K562 (cell line): ENCODE measurements around the gene GFOD1. TPM values are rescaled to one million over a fixed set of nuclear protein-coding genes. Genes with fewer than 3 reads are reported as not detected.

Source experiments
- CBFA2T3 ChIP-seq: fragments of 450-650 bp; IDR thresholded peaks from 2 replicates; pipeline ENCODE4 v1.6.1; 2017
- FOS ChIP-seq: IDR thresholded peaks from 3 replicates; pipeline ENCODE4 v1.6.1; 2011; ENCODE audit not compliant: insufficient read length; ENCODE audit errors: extremely low read depth
- FOXP1 ChIP-seq: sonication (generic); formaldehyde crosslinking; IDR thresholded peaks from 2 replicates; pipeline ENCODE4 v1.8.0; 2022; ENCODE audit warnings: mild to moderate bottlenecking, missing genetic modification reagents
- GABPA ChIP-seq: fragments of 200-800 bp; sonication (Bioruptor generic); conservative IDR thresholded peaks from 2 replicates; pipeline ENCODE4 v1.6.1; 2016; ENCODE audit warnings: low read depth, missing genetic modification characterization, missing compliant biosample characterization
- LEF1 ChIP-seq: fragments of 450-650 bp; IDR thresholded peaks from 2 replicates; pipeline ENCODE4 v1.6.1; 2016; ENCODE audit warnings: mild to moderate bottlenecking
- MAFF ChIP-seq: IDR thresholded peaks from 2 replicates; pipeline ENCODE4 v1.6.1; 2012; ENCODE audit warnings: low read length, improper control_type of control experiment
- MEF2A ChIP-seq: IDR thresholded peaks from 2 replicates; pipeline ENCODE4 v1.6.1; 2011; ENCODE audit warnings: low read depth, mild to moderate bottlenecking, low read length, moderate library complexity; ENCODE audit not compliant: control insufficient read depth
- NR2F6 ChIP-seq: fragments of 450-650 bp; formaldehyde crosslinking; IDR thresholded peaks from 2 replicates; pipeline ENCODE4 v1.4.0; 2020; ENCODE audit warnings: mild to moderate bottlenecking
- NR4A1 ChIP-seq, 2 experiments: fragments of 250-450 bp in 1 of 2; fragments of 450-650 bp in 1 of 2; sonication (Bioruptor Pico) in 1 of 2; IDR thresholded peaks; 2 replicates each; pipeline versions ENCODE4 v1.4.0 to v1.6.1; 2016 to 2020; ENCODE audit warnings: mild to moderate bottlenecking in 2 of 2, missing compliant biosample characterization in 1 of 2, missing genetic modification characterization in 1 of 2, moderate library complexity in 1 of 2
- POLR2H ChIP-seq: IDR thresholded peaks from 2 replicates; pipeline ENCODE4 v1.6.1; 2016; ENCODE audit warnings: missing genetic modification characterization, low read depth, mild to moderate bottlenecking, control low read depth, missing compliant biosample characterization, moderate library complexity
- RBFOX2 ChIP-seq: fragments of 200-400 bp; formaldehyde crosslinking; IDR thresholded peaks from 2 replicates; pipeline ENCODE4 v1.6.1; 2017; ENCODE audit warnings: low read depth, mild to moderate bottlenecking, low read length, moderate library complexity
- SREBF1 ChIP-seq: fragments of 150-350 bp; IDR thresholded peaks from 2 replicates; pipeline ENCODE4 v1.6.1; 2014; ENCODE audit warnings: antibody characterized with exemption, low read depth, low read length, borderline replicate concordance
- ZC3H4 ChIP-seq: sonication (generic); formaldehyde crosslinking; IDR thresholded peaks from 2 replicates; pipeline ENCODE4 v1.9.0; 2021; ENCODE audit warnings: missing genetic modification reagents, borderline replicate concordance
- ZC3H8 ChIP-seq: fragments of 450-650 bp; IDR thresholded peaks from 2 replicates; pipeline ENCODE4 v1.6.1; 2017
- ZNF146 ChIP-seq: IDR thresholded peaks from one replicate; pipeline ENCODE4 v1.6.1; 2018; ENCODE audit warnings: missing compliant biosample characterization; ENCODE audit not compliant: unreplicated experiment
- ZNF197 ChIP-seq: fragments of 200-800 bp; sonication (Bioruptor generic); IDR thresholded peaks from 2 replicates; pipeline ENCODE4 v1.6.1; 2016; ENCODE audit warnings: low read depth, missing genetic modification characterization, missing compliant biosample characterization
- ZNF699 ChIP-seq: fragments of 250-450 bp; sonication (Bioruptor Pico); IDR thresholded peaks from 2 replicates; pipeline ENCODE4 v1.8.0; 2021; ENCODE audit warnings: mild to moderate bottlenecking, moderate library complexity; ENCODE audit not compliant: insufficient replicate concordance
- polyA plus RNA-seq, 8 experiments: library from polyadenylated mRNA; depleted of rRNA in 4 of 8; stranded (reverse) in 5 of 8; unstranded in 3 of 8; fragments of >200 nt; fragmentation: Nextera tagmentation in 2 of 8; fragmentation: Illumina TruSeq in 1 of 8; extraction: Ambion mirVana in 2 of 8; extraction: Trizol in 1 of 8; gene quantifications; 2 replicates each; pipeline versions ENCODE4 v1.2.1 to v1.2.3, GENCODE V29; 2011 to 2014; ENCODE audit warnings: inconsistent platforms in 1 of 8, missing spikeins in 1 of 8
- total RNA-seq, 7 experiments: library from RNA; depleted of rRNA in 6 of 7; stranded (reverse); fragments of >200 nt in 6 of 7; fragmentation: Illumina TruSeq in 2 of 7; extraction: Trizol in 2 of 7; gene quantifications; 2 replicates each; pipeline versions ENCODE4 v1.2.1 to v1.2.3, GENCODE V29; 2011 to 2021; ENCODE audit warnings: low replicate concordance in 1 of 7
- TF ChIP-seq, protein P1 (sequence below): sonication (generic); formaldehyde crosslinking; IDR thresholded peaks from 2 replicates; pipeline ENCODE4 v1.8.1; 2023; ENCODE audit warnings: mild to moderate bottlenecking, missing genetic modification reagents
- TF ChIP-seq, protein P2 (sequence below): sonication (generic); formaldehyde crosslinking; IDR thresholded peaks from 2 replicates; pipeline ENCODE4 v1.8.0; 2022; ENCODE audit warnings: mild to moderate bottlenecking, missing genetic modification reagents
- TF ChIP-seq, protein P3 (sequence below): sonication (generic); formaldehyde crosslinking; IDR thresholded peaks from 2 replicates; pipeline ENCODE4 v1.8.0; 2022; ENCODE audit warnings: mild to moderate bottlenecking, missing genetic modification reagents

GFOD1 gene
- total and polyA plus RNA-seq, 9 of the 15 experiments (the other 6 are each of a cell fraction or from before 2014, with no cell fraction given): 3.8 to 12.0 (median 8.2) TPM

DNA sequence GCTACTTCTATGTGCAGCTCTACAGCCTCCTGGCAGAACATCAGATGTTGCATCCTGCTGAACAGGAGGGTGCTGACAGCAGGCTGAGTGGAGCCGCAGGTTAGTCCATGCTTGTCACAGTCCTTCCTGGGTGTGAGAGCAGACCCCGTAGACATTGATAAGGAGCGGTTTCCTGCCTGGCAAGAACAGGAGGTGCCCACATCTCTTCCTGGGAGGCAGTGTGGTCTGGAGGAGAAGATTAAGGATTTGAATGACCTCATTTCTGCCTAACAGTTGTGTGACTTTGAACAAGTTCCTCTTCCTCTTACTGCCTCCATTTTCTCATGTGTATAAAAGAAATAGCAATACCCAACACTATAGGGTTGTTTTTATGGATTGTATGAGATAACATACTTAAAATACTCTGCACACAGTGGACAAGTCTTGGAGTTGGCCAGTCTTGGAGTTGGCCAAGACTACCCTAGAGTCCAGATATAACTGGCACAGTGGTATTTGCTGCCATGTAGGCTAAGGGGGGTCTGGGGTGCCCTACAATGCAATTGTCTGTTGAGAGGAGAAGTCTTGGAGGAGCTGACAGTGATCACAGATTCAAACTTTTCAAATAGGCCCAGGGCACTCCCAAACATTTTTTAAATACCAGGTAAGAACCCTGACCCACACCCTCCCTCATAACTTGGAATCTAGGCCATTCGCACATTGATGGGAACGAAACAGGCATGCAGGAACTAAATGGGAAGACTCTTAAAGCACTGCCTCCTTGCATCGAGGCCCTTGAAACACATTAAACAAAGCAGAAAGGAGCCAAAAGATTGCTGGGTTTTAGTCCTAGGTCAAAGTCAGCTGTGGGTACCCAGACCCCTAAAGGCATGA, 126.5 kb downstream of the GFOD1 start (continued):
- TF ChIP-seq MAFF: no peak
- TF ChIP-seq CBFA2T3: peak; percentile 91
- TF ChIP-seq, protein P1, sequence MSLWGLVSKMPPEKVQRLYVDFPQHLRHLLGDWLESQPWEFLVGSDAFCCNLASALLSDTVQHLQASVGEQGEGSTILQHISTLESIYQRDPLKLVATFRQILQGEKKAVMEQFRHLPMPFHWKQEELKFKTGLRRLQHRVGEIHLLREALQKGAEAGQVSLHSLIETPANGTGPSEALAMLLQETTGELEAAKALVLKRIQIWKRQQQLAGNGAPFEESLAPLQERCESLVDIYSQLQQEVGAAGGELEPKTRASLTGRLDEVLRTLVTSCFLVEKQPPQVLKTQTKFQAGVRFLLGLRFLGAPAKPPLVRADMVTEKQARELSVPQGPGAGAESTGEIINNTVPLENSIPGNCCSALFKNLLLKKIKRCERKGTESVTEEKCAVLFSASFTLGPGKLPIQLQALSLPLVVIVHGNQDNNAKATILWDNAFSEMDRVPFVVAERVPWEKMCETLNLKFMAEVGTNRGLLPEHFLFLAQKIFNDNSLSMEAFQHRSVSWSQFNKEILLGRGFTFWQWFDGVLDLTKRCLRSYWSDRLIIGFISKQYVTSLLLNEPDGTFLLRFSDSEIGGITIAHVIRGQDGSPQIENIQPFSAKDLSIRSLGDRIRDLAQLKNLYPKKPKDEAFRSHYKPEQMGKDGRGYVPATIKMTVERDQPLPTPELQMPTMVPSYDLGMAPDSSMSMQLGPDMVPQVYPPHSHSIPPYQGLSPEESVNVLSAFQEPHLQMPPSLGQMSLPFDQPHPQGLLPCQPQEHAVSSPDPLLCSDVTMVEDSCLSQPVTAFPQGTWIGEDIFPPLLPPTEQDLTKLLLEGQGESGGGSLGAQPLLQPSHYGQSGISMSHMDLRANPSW (CRISPR knock-in tag): no peak
- TF ChIP-seq POLR2H (tag): no peak
- TF ChIP-seq SREBF1: no peak
- TF ChIP-seq ZNF146 (CRISPR knock-in tag): no peak
- TF ChIP-seq NR4A1 (CRISPR knock-in tag; IDR thresholded peaks at IDR 0.05): no peak
- TF ChIP-seq NR4A1 (tag; IDR thresholded peaks at IDR 0.05): peak; percentile 64; the same call in 1 of the 2 replicates
- no peak for TF ChIP-seq ZNF699 (CRISPR knock-in tag)
- no peak for TF ChIP-seq NR2F6 (CRISPR knock-in tag)
- TF ChIP-seq FOXP1 (CRISPR knock-in tag): no peak
- TF ChIP-seq FOS: no peak
- no peak for TF ChIP-seq MEF2A
- no peak for TF ChIP-seq RBFOX2
- TF ChIP-seq ZNF197 (CRISPR knock-in tag): peak; percentile 84; the same call in 1 of the 2 replicates
- peak; percentile 62; the same call in 1 of the 2 replicates for TF ChIP-seq GABPA (tag)
- no peak for TF ChIP-seq ZC3H4 (CRISPR knock-in tag)
- TF ChIP-seq, protein P2, sequence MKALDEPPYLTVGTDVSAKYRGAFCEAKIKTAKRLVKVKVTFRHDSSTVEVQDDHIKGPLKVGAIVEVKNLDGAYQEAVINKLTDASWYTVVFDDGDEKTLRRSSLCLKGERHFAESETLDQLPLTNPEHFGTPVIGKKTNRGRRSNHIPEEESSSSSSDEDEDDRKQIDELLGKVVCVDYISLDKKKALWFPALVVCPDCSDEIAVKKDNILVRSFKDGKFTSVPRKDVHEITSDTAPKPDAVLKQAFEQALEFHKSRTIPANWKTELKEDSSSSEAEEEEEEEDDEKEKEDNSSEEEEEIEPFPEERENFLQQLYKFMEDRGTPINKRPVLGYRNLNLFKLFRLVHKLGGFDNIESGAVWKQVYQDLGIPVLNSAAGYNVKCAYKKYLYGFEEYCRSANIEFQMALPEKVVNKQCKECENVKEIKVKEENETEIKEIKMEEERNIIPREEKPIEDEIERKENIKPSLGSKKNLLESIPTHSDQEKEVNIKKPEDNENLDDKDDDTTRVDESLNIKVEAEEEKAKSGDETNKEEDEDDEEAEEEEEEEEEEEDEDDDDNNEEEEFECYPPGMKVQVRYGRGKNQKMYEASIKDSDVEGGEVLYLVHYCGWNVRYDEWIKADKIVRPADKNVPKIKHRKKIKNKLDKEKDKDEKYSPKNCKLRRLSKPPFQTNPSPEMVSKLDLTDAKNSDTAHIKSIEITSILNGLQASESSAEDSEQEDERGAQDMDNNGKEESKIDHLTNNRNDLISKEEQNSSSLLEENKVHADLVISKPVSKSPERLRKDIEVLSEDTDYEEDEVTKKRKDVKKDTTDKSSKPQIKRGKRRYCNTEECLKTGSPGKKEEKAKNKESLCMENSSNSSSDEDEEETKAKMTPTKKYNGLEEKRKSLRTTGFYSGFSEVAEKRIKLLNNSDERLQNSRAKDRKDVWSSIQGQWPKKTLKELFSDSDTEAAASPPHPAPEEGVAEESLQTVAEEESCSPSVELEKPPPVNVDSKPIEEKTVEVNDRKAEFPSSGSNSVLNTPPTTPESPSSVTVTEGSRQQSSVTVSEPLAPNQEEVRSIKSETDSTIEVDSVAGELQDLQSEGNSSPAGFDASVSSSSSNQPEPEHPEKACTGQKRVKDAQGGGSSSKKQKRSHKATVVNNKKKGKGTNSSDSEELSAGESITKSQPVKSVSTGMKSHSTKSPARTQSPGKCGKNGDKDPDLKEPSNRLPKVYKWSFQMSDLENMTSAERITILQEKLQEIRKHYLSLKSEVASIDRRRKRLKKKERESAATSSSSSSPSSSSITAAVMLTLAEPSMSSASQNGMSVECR (CRISPR knock-in tag): 0 out of 2 replicates have a peak, but pooled peaks have one; percentile 26
- TF ChIP-seq LEF1: no peak
- TF ChIP-seq, protein P3, sequence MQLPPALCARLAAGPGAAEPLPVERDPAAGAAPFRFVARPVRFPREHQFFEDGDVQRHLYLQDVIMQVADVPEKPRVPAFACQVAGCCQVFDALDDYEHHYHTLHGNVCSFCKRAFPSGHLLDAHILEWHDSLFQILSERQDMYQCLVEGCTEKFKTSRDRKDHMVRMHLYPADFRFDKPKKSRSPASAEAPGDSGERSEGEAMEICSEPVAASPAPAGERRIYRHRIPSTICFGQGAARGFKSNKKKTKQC: no peak
- TF ChIP-seq ZC3H8: no peak
